Ishikawa (cell line): ENCODE measurements around the gene SPOP.

Experiments used
- EP300 ChIP-seq: IDR thresholded peaks from 2 replicates; pipeline ENCODE4 v1.6.1; 2012; ENCODE audit warnings: borderline replicate concordance
- FOXM1 ChIP-seq: IDR thresholded peaks from 2 replicates; pipeline ENCODE4 v1.6.1; 2012; ENCODE audit warnings: low read depth, borderline replicate concordance
- RAD21 ChIP-seq: IDR thresholded peaks from 2 replicates; pipeline ENCODE4 v1.6.1; 2012; ENCODE audit warnings: low read depth

DNA sequence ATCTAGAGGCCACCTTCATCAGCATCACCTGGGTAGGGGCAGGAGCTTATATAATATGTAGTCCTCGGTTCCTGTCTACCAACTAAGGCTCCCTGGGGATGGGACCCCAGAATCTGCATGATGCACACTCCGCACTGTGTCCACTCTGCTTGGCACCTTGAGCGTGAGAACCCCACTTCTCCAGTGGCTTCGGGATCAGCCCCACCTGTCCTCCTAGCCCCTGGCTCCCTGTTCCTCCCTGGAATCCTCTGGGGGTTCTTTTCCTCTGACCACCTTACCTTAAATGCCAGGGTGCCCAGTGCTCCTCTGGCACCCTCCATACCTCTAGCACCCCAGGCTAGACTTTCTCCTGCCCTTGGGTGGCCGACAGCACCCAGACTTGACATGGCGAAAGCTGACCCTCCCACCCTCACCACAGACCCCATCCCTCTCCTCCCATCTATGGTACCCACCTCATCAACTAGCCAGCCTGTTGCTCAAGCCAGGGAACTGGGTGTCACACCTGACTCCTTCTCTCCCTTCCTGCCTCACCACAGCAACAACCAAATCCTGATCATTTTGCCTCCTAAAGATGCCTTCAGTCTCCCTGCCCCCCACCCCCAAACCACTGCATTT lies 105.0 kb downstream of the SPOP start:
- TF ChIP-seq EP300, result no peak
- TF ChIP-seq RAD21, result no peak
- no peak for TF ChIP-seq FOXM1
